MG63 (cell line): ENCODE data around the gene NDUFAF7. TPM values are rescaled to one million over a fixed set of nuclear protein-coding genes. Genes with fewer than 3 reads are reported as not detected.

ENCODE experiments used
- total RNA-seq: library from RNA; depleted of rRNA; stranded (reverse); fragments of >200 nt; shearing (Covaris generic); gene quantifications from 2 replicates; pipeline ENCODE4 v1.2.3, GENCODE V29; 2014; ENCODE audit warnings: low replicate concordance; rRNA removed

The NDUFAF7 gene
- total RNA-seq, 1 experiment from 2014 or later: 15.8 TPM

Other genes starting within 250 kb of the NDUFAF7 start
- 2.9 and 3.5 TPM in 2 replicates for gene HEATR5B, start 147.3 kb upstream of the NDUFAF7 start, total RNA-seq
- gene GPATCH11, start 147.1 kb upstream of the NDUFAF7 start, total RNA-seq: 6.3 and 9.0 TPM in 2 replicates
- gene EIF2AK2, start 74.7 kb upstream of the NDUFAF7 start, total RNA-seq: 17.8 and 27.8 TPM in 2 replicates
- not detected in 2 replicates for gene SULT6B1, start 43.0 kb upstream of the NDUFAF7 start, total RNA-seq
- gene CEBPZOS, start 35.2 kb upstream of the NDUFAF7 start, total RNA-seq: 9.1 and 13.3 TPM in 2 replicates
- gene CEBPZ, start 62 bp upstream of the NDUFAF7 start, total RNA-seq: 35.0 and 47.0 TPM in 2 replicates
- gene PRKD3, start 93.2 kb downstream of the NDUFAF7 start, total RNA-seq: 27.8 and 52.4 TPM in 2 replicates
- 0.59 and 3.4 TPM in 2 replicates for gene QPCT, start 113.0 kb downstream of the NDUFAF7 start, total RNA-seq